ENCODE data around the gene ATP6V0C. TPM values are rescaled to one million over a fixed set of nuclear protein-coding genes. Genes with fewer than 3 reads are reported as not detected.

The ATP6V0C gene
- polyA plus RNA-seq, 3 donors from 2014 or later, result 70.9 to 116 (median 90.8) TPM

GRCh38 chr16:2480948-2481347 lies 32.8 kb upstream of the ATP6V0C start:
- Mint-ChIP-seq H3K9me3 (no peaks in the 10 kb centered on the region), H3K27ac (no peak overlapping the region), H3K4me3 (no peak overlapping the region), H3K36me3 (no peaks in the 10 kb centered on the region), H3K4me1 (peaks cover 13 to 18% of the 10 kb centered on the region in 2 donors), H3K27me3 (ENCODE audit: low read depth in 3 of 3) (peaks cover 0 to 6% (median 0%) of the 10 kb centered on the region in 3 donors)
- no peak for DNase-seq

- peaks cover 0 to 5% (median 0%) of the 10 kb centered on the region in 3 donors for H3K27me3 Mint-ChIP-seq (ENCODE audit: low read depth in 3 of 3)
- H3K27ac Mint-ChIP-seq, result no peak overlapping the region
- peaks cover 16 to 18% of the 10 kb centered on the region in 2 donors for H3K4me1 Mint-ChIP-seq
- no peaks in the 10 kb centered on the region for H3K36me3 Mint-ChIP-seq
- H3K9me3 Mint-ChIP-seq, result no peaks in the 10 kb centered on the region
- no peak overlapping the region for H3K4me3 Mint-ChIP-seq
- no peak for DNase-seq
Measured at GRCh38 chr16:2481676-2482075, 32.1 kb upstream of the ATP6V0C start.

GRCh38 chr16:2482249-2482648 lies 31.5 kb upstream of the ATP6V0C start:
- no peaks in the 10 kb centered on the region for H3K36me3 Mint-ChIP-seq
- H3K4me3 Mint-ChIP-seq, result no peak overlapping the region
- DNase-seq, result no peak
- peaks cover 19% of the 10 kb centered on the region in 2 donors for H3K4me1 Mint-ChIP-seq
- peaks cover 0 to 6% (median 0%) of the 10 kb centered on the region in 3 donors for H3K27me3 Mint-ChIP-seq (ENCODE audit: low read depth in 3 of 3)
- peak overlapping the region in 1 of 6 donors; percentile 81 for H3K27ac Mint-ChIP-seq
- no peaks in the 10 kb centered on the region for H3K9me3 Mint-ChIP-seq

DNA sequence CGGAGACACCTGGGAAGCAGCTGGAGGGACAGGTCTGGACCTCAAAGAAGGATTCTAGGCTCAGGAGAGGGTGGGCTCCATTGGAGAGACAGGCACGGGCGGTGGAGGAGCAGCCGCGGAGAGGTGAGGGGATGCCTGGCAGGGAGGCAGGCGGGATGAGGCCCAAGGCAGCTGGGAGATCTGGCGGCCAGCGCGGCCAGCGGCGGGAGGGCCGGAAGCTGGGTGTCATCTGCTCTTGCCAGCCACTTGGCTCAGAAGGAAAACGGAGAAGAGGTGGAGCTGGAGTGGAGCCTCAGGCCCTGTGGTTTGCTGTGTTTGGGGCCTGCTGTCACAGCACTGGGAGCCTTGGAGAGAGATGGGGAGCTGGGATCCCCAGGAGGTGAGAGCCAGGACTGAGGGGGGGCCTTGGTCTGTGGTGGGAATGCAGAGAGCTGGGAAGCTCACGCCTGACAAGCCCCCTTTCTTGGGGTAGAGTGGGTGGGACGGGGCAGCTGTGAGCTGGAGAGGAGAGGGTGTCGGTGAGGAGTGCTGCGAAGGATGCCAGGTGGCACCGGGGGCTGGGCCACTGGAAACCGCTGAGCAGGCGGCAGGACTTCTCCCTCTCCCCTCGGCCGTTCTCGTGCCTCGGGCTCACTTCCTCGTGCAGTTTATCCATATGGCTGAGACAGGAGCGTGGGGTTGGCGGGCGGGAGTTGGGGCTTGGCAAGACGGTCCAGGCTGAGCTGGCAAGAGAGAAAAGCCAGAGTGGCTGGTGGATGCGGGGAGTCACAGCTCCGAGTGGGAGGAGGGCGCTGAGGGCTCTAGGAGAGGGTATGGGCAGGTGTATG lies 30.8 kb upstream of the ATP6V0C start:
- Mint-ChIP-seq H3K27me3 (ENCODE audit: low read depth in 3 of 3) (peaks cover 0 to 6% (median 0%) of the 10 kb centered on the region in 3 donors), H3K9me3 (no peaks in the 10 kb centered on the region), H3K36me3 (no peaks in the 10 kb centered on the region), H3K4me1 (peaks cover 24 to 25% of the 10 kb centered on the region in 2 donors), H3K4me3 (no peak overlapping the region), H3K27ac (peak overlapping the region in 2 of 6 donors; percentile 22 to 81)
- no peak for DNase-seq

GRCh38 chr16:2483939-2484897 lies 29.5 kb upstream of the ATP6V0C start:
- Mint-ChIP-seq H3K4me3 (no peak overlapping the region), H3K9me3 (no peaks in the 10 kb centered on the region), H3K27me3 (ENCODE audit: low read depth in 3 of 3) (peaks cover 0 to 6% (median 0%) of the 10 kb centered on the region in 3 donors), H3K36me3 (no peaks in the 10 kb centered on the region), H3K27ac (peak overlapping the region in 3 of 6 donors; percentile 17 to 75 (median 55)), H3K4me1 (peaks cover 27 to 30% of the 10 kb centered on the region in 2 donors)
- DNase-seq, result no peak

- Mint-ChIP-seq H3K36me3 (no peaks in the 10 kb centered on the region), H3K4me3 (peak overlapping the region in 2 of 5 donors; percentile 21 to 40), H3K27me3 (ENCODE audit: low read depth in 3 of 3) (peaks cover 0 to 6% (median 0%) of the 10 kb centered on the region in 3 donors), H3K4me1 (peaks cover 27 to 30% of the 10 kb centered on the region in 2 donors), H3K27ac (peak overlapping the region in 5 of 6 donors; percentile 17 to 75 (median 38)), H3K9me3 (no peaks in the 10 kb centered on the region)
- DNase-seq, result no peak
Measured at GRCh38 chr16:2484898-2485508, 28.7 kb upstream of the ATP6V0C start.

- H3K27me3 Mint-ChIP-seq (ENCODE audit: low read depth in 3 of 3), result peaks cover 0 to 6% (median 0%) of the 10 kb centered on the region in 3 donors
- H3K9me3 Mint-ChIP-seq, result no peaks in the 10 kb centered on the region
- DNase-seq, result no peak
- no peaks in the 10 kb centered on the region for H3K36me3 Mint-ChIP-seq
- H3K4me1 Mint-ChIP-seq, result peaks cover 27 to 30% of the 10 kb centered on the region in 2 donors
- H3K4me3 Mint-ChIP-seq, result peak overlapping the region in 3 of 5 donors; percentile 71 to 85 (median 84)
- peak overlapping the region in 5 of 6 donors; percentile 7 to 94 (median 89) for H3K27ac Mint-ChIP-seq
Measured at GRCh38 chr16:2485811-2486507, 27.8 kb upstream of the ATP6V0C start.

DNA sequence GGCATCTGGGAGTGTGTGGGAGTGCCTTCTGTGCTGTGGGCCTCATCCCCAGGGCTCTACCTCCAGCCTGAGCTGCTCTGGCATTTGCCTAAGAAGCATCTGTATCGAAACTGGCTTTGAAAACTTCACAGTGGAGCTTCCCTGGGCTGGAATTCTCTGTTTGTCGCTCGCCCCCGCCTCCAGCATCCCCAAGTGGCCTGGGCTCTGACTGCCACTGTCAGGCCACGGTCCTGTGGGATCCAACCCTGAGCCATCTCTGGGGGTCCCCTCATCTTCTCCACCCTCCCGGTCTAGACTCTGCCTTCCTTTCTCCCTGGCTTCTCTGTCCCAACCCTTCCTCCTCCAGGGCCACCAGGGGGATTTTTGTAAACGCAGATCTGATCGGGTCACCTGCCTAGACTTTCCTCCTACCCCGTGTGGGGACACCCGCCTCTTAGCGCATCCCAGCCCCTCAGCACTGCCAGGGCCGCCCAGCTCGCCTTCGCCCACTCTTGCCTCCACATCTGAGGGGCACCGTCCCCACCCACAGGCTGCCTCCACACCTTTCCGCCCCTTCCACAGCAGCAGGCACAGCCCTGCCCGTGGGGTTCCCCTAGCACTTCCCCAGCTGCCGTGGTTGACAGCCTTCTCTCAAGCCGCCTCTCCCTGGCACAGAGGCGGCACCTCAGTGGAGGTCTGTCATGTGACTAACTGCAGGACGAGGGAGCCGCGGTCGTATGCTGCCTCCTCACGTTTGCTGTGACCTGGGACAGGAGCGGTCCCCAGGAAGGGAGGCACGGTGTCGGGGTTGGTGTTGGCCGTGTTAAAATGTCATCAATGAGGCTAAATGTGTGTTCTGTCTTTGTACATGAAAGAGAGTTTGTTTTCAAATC lies 26.9 kb upstream of the ATP6V0C start:
- Mint-ChIP-seq H3K27me3 (ENCODE audit: low read depth in 3 of 3) (peaks cover 0 to 6% (median 0%) of the 10 kb centered on the region in 3 donors), H3K4me1 (peaks cover 27 to 30% of the 10 kb centered on the region in 2 donors), H3K9me3 (no peaks in the 10 kb centered on the region), H3K4me3 (peak overlapping the region; percentile 71 to 85 (median 82)), H3K27ac (peak overlapping the region; percentile 51 to 94 (median 90)), H3K36me3 (no peaks in the 10 kb centered on the region)
- peak; percentile 78 to 80 (median 79) for DNase-seq

DNA sequence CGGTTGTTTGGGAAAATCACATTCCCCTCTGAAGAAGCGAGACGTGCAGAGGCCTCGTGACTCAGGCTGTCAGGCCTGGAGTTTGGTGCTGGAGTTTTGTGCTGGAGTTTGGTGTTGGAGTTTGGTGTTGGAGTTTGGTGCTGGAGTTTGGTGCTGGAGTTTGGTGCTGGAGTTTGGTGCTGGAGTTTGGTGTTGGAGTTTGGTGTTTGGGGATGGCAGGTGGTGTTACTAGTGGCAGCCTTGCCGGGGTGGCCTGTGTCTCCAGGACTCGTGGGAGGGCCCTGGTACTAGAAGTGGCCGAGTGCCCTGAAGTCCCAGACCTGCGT lies 26.3 kb upstream of the ATP6V0C start:
- H3K27ac Mint-ChIP-seq, result peak overlapping the region; percentile 51 to 94 (median 90)

GRCh38 chr16:2487903-2488531 lies 25.7 kb upstream of the ATP6V0C start:
- no peak overlapping the region for H3K4me3 Mint-ChIP-seq
- peaks cover 27 to 30% of the 10 kb centered on the region in 2 donors for H3K4me1 Mint-ChIP-seq
- DNase-seq, result no peak
- H3K36me3 Mint-ChIP-seq, result no peaks in the 10 kb centered on the region
- peaks cover 0 to 6% (median 0%) of the 10 kb centered on the region in 3 donors for H3K27me3 Mint-ChIP-seq (ENCODE audit: low read depth in 3 of 3)
- H3K27ac Mint-ChIP-seq, result peak overlapping the region in 3 of 6 donors; percentile 53 to 89 (median 74)
- H3K9me3 Mint-ChIP-seq, result no peaks in the 10 kb centered on the region

More for the DNA sequence above, 26.3 kb upstream of the ATP6V0C start:
- Mint-ChIP-seq H3K36me3 (no peaks in the 10 kb centered on the region), H3K4me3 (peak overlapping the region; percentile 71 to 85 (median 82)), H3K9me3 (no peaks in the 10 kb centered on the region), H3K27me3 (ENCODE audit: low read depth in 3 of 3) (peaks cover 0 to 6% (median 0%) of the 10 kb centered on the region in 3 donors), H3K4me1 (peaks cover 27 to 30% of the 10 kb centered on the region in 2 donors)
- no peak for DNase-seq

- no peak for DNase-seq
- H3K36me3 Mint-ChIP-seq, result no peaks in the 10 kb centered on the region
- peaks cover 0 to 6% (median 0%) of the 10 kb centered on the region in 3 donors for H3K27me3 Mint-ChIP-seq (ENCODE audit: low read depth in 3 of 3)
- H3K4me3 Mint-ChIP-seq, result peak overlapping the region in 1 of 5 donors; percentile 33
- H3K9me3 Mint-ChIP-seq, result no peaks in the 10 kb centered on the region
- peaks cover 25 to 30% of the 10 kb centered on the region in 2 donors for H3K4me1 Mint-ChIP-seq
- no peak overlapping the region for H3K27ac Mint-ChIP-seq
Measured at GRCh38 chr16:2489581-2489980, 24.2 kb upstream of the ATP6V0C start.

Measured in immature natural killer cell (primary cell).